Activated naive CD4-positive, alpha-beta T cell treated with anti-CD3 and anti-CD28 coated beads, Interleukin-2, amount 50 U/mL, for 16 hours (primary cell): ENCODE measurements around the gene GLYATL3.
"Not testable (repeated sequence)": the region's sequence is repeated elsewhere in the genome, so short reads cannot be mapped to it uniquely, and the experiment has no call there.

Source experiments
- DNase-seq: peaks from one replicate; pipeline ENCODE4 v3.0.0-alpha.2; 2020

GLYATL3 gene

DNA sequence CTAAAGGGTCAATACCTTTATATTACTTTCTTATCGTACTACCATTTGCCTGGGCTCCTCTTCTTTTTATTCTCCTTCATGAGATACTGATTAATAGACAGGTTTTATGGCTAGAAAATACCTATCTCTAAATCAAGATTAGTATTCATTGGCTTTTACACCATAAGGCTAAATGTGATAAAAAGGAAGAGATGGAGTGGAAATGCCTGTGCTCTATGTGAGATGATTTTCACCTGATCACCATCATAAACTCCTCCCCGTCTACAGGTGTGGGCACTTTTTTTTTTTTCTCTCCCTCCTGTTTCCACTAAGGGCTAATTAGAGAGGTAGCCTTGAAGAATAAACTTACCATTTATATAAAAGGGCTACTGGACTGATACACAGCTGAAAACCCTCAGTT is at the start of gene GLYATL3:
GLYATL3 (plus strand) TSS at position 301 of the 400 bp plus-strand sequence. CDS start 12,068 bp downstream, outside the sequence.
- no peak for DNase-seq

DNA sequence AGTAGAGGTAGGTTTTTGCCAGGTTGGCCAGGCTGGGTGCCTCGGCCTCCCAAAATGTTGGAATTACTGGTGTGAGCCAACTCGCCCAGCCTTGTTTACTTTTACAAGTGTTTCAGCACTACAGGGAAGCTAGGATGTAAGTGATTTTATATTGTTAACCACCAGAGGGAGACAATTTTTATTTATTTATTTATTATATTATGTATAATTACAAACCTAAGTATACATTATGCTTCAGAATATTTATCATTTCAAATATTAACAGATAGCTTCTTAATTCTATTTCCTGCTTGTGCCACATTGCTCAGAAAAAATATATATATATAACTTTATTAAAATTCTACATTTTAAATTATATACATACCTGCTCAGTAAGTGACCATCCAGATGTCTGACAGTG is 46.5 kb upstream of the GLYATL3 start:
- DNase-seq = no peak

DNA sequence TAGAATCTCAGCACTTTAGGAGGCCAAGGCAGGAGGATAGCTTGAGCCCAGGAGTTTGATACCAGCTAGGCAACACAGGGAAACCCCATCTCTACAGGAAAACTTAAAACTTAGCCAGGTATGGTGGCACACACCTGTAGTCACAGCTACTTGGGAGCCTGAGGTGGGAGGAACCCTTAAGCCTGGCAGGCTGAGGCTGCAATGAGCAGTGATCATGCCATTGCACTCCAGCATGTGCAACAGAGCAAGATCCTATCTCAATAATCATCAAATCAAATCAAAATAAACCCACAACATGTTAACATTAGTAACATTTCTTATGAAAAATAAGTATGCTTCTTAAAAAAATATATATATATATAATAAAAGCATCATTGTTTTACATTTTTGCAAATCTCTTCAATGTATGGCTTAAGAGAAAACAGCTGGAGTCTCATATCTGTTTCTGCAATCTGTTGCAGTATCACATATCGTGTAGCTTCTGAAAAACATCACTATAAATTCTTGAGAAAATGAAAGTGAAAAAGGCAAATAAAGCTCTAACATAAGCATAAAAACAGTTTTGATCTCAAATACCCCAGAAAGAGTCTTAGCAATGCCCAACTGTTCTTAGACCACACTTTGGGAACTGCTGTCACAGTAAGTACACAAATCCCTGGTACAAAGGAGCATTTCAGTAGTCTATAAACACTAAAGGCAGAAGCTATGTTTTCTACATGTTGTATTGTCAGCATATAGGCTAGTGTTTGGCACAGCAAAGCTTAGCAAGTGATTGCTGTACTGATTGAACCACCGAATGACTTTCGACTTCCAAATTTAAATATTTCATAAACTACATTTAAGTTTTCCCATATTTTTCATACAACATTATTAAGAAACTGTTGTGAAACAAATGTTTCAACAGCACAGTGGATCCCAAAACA is 44.7 kb upstream of the GLYATL3 start:
- DNase-seq = no peak

DNA sequence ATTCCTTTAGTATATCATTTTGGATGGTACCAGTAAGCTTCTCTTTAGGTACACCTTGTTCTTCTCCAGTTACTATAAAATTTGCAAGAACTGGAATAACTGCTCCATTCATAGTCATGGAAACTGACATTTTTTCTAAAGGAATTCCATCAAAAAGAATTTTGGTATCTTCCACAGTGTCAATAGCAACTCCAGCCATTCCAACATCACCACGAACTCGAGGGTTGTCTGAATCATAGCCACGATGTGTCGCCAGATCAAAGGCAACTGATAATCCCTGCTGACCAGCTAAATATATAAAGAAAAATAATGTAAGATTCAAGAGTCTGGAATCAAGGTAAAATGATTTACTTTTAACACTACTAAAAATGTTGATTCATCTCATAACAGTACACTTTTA is 42.0 kb upstream of the GLYATL3 start:
- DNase-seq = no peak

DNA sequence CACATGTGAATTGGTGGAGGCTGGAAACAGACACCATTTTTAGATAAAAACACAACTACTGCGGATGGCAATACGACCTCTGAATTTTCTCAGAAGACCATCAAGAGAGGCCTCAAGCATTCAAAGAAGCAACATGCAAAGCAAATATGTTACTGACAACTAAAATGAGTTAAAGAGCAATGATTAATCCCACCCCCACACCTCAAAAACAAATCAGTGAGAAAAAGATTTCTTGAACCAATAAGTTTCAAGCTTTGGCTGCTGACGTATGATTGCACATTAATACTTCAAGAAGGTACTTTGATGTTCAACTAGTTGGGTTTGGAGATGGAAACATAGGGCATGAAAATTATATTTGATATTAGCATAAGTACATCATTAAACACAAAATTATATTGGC is 37.7 kb upstream of the GLYATL3 start:
- DNase-seq = no peak

DNA sequence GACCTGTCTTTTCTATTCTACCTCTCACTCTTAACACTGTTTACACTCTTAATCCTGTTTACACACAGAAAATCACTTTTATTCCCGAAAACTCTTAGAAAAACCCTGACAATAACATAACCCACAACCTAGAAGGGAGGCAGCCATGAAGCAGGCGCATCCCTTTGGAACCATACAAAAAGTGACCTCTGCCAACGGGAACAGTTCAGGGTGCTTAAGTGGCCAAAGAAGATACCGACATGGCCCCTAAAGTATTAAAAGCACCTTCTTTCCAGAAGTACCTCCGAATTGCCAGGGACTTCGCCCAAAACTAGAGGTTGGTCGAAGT is 37.2 kb upstream of the GLYATL3 start:
- DNase-seq = no peak

DNA sequence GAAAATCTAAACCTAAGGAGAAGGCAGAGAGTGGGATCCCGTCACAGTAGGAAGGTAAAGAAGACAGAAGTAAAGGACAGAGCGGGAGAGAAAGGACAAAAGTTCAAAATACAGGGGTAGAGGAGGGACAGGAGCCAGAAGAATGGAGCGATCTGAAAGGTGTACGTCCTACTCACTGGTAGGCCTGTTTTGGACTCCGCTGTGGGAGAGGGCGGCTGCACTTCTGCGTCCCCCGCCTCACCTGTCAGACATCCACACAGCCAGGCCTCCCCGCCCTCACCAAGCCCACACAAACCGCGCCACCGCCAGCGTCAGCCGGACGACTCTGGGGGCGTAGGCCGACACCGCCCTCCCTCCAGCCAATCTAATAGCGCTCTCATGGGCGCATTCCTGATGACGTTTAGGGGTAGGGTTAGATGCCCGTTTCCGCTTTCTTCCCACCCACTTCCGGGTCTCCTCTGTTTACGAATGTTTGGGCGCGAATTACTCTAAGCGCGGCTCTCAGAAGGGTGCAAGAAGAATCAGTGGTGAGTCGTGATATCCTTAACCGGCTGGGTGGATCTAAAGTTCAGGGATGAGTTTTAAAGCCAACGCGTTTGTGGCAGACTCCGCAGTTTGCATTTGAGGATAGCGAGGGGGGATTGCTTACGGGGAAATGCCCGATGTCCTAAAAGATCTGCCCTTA is 36.7 kb upstream of the GLYATL3 start, which contains the start of the genes CENPQ and MMUT:
CENPQ (plus strand) TSS at position 444 of the 685 bp plus-strand sequence. CDS start 6,807 bp downstream, outside the sequence.
MMUT (minus strand) TSS at position 327 of the 685 bp plus-strand sequence. CDS start 3,787 bp downstream, outside the sequence.
- DNase-seq = peak; percentile 88

DNA sequence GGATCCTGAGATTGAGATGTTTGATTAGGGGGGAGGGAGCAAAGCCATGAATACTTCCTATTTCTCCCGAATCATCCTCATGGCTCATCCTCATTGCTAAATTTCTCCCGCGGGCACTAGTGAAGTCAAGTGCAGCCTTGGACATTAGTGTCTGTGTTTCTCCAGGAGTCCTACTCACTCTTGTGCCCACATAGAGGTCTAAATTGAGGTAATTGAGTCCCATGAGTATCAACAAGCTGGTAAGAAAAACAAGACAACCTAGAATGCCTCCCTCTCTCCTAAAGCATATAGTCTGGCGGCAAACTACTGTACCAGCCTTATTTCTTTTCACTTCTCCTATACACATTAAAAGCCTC is 36.1 kb upstream of the GLYATL3 start:
- no peak for DNase-seq

DNA sequence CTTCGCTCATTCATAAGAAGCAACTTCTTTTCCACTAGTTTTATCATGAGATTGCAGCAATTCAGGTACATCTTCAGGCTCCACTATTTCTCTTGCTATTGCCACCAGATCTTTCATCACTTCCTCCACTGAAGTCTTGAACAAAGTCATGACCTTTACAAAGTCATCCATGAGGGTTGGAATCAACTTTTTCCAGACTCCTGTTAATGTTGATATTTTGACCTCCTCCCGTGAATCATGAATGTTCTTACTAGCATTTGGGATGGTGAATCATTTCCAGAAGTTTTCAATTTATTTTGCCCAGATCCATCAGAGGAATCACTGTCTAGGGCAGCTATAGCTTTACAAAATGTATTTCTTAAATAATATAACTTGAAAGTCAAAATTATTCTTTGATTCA is 35.0 kb upstream of the GLYATL3 start:
- DNase-seq = no peak

DNA sequence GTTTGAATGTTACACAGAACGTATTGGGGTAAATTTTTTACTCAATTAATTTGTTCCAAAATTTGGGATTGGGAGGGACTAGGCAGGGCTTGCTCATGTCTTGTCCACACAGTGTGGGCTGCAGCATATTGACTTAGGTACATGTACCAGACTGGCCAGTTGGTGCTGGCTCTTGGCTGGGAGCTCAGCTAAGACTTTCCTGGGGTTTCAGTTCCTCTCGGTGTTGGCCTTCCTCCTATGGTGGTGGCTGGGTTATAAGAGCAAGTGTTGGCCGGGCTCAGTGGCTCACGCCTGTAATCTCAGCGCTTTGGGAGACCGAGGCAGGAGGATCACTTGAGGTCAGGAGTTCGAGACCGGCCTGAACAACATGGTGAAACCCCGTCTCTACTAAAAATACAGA is 31.7 kb upstream of the GLYATL3 start:
- no peak for DNase-seq

DNA sequence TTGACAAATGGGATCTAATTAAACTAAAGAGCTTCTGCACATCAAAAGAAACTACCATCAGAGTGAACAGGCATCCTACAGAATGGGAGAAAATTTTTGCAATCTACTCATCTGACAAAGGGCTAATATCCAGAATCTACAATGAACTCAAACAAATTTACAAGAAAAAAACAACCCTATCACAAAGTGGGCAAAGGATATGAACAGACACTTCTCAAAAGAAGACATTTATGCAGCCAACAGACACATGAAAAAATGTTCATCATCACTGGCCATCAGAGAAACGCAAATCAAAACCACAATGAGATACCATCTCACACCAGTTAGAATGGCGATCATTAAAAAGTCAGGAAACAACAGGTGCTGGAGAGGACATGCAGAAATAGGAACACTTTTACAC is 23.2 kb upstream of the GLYATL3 start:
- not testable (repeated sequence) for DNase-seq

DNA sequence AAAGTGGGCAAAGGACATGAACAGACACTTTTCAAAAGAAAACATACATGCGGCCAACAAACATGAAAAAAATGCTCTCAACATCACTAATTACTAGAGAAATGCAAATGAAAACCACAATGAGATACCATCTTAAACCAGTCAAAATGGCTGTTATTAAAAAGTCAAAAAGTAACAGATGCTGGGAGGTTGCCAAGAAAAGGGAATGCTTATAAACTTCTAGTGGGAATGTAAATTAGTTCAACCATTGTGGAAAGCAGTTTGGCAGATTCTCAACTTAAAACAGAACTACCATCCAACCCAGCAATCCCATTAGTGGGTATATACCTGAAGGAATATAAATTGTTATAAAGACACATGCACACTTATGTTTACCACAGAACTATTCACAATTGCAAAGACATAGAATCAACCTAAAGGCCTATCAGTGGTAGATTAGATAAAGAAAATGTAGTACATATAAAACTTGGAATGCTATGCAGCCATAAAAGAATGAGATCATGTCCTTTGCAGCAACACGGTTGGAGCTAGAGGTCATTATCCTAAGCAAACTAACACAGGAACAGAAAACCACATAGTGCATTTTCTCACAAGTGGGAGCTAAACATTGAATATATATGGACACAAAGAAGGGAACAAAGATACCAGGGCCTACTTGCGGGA is 20.3 kb upstream of the GLYATL3 start:
- DNase-seq = no peak

DNA sequence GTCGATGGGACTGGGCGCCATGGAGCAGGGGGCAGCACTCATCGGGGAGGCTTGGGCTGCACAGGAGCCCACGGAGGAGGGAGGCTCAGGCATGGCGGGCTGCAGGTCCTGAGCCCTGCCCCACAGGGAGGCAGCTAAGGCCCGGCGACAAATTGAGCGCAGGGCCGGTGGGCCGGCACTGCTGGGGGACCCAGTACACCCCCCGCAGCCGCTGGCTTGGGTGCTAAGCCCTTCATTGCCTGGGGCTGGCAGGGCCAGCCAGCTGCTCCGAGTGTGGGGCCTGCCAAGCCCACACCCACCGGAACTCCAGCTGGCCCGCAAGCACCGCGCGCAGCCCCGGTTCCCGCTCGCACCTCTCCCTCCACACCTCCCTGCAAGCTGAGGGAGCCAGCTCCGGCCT is 17.9 kb upstream of the GLYATL3 start:
- DNase-seq = not testable (repeated sequence)

DNA sequence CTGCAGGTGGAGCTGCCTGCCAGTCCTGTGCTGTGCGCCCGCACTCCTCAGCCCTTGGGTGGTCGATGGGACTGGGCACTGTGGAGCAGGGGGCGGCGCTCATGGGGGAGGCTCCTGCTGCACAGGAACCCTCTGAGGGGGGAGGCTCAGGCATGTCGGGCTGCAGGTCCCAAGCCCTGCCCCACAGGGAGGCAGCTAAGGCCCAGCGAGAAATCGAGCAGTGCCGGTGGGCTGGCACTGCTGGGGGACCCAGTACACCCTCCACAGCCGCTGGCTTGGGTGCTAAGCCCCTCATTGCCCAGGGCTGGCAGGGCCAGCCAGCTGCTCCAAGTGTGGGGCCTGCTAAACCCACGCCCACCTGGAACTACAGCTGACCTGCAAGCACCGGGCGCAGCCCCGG is 16.3 kb upstream of the GLYATL3 start:
- not testable (repeated sequence) for DNase-seq

DNA sequence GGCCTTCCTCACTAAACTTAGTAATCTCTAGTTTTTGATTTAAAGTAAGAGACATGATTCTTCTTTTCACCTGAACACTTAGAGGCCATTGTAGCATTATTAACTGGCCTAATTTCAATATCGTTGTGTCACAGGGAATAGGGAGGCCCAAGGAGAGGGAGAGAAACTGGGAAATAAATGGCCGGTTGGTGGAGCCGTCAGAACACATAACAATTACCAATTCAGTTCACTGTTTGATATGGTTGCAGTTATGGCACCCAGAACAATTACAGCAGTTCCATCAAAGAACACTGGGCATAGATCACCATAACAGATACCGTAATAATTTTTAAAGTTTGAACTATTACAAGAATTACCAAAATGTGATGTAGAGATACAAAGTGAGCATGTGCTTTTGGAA is 9.1 kb upstream of the GLYATL3 start:
- DNase-seq = no peak

DNA sequence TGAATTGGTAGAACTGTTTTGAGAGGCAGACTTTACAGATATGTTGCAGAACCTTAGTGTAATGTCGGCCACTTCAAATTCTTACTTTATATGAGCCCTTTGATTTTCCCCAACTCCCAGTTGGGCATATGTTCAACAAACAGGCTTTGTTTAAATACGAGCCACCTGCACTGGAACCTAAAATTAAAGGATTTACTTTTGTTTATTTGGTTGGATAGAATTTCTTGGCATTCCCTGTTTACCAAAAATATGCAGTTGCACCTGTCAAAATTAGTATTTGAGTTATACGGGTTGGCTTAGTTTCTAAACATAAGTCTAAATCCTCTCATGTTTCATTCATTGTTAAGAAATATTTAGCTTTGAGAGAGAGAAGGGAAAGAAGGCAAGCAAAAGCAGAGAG is 2.4 kb upstream of the GLYATL3 start:
- DNase-seq = no peak

DNA sequence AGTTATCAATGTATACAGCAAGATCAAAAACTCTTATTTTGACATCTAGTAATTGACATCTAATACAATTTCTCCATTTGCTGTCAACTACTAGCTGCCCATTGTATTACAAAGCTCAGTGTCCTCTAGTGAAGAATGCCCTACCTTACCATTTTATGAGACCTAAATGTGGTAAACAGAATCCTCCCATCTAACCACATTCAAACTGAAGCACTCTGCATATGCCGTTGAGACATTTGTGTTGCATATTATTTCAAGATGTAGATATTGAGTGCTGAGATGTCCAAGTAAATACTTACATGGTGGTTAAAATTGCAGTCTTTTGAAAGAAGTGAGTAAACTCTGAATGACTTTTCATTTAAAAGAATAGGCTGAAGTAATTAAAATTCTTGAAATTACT is 597 bp upstream of the GLYATL3 start:
- DNase-seq = no peak

DNA sequence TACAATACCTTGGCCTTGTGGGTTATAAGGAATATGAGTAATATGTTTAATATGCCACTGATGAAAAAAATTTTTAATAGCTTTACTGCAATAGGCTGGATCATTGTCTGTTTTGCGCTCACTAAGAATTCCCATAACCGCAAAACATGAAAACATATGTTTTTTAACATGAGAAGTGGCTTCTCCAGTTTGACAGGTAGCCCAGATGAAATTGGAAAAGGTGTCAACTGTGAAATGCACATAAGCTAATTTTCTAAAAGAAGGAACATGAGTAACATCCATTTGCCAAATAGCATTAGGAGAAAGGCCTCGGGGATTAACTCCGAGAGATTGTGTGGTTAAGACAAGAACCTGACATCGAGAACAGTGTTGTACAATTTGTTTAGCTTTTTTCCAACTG is 4.9 kb downstream of the GLYATL3 start:
- DNase-seq = no peak

DNA sequence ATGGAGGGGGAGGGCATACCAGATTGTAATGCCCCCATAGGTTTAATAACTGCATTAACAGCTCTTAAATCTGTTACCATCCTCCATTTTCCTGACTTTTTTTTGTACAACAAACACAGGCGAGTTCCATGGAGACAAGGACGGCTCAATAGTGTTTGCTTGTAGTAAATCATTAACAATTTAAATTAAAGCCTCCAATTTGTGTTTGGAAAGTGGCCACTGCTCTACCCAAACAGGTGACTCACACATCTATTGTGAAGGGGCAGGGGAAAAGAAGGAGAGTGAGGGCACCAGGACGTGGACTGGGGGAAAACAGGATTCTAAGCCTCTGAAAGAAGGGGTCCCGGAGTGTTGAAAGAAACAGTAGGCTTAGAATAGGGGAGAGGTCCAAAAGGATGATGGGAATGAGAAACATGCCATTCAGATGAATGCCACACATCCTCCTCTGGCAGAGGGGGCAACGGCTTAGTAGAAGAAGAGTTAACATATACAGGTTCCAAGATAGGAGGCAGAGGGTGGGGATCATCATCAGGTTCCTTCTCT is 6.9 kb downstream of the GLYATL3 start:
- no peak for DNase-seq

DNA sequence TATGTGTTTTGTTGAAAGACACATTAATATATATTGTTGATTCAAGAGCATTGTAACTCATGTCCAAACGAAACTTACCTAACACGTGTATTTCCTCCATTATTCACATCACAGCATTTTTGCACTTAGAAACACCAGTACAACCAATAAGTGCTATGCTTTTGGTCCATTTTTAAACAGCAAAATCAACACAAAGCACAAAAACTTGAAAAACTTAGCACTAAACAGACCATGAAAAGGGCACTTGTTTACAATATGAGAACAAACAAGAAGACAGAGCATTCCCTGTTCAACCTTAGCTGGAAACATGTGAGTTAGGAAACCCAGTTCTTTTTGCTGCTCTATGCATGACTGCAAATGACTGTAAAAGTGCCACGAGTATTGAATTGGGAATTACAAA is 9.6 kb downstream of the GLYATL3 start:
- DNase-seq = no peak

DNA sequence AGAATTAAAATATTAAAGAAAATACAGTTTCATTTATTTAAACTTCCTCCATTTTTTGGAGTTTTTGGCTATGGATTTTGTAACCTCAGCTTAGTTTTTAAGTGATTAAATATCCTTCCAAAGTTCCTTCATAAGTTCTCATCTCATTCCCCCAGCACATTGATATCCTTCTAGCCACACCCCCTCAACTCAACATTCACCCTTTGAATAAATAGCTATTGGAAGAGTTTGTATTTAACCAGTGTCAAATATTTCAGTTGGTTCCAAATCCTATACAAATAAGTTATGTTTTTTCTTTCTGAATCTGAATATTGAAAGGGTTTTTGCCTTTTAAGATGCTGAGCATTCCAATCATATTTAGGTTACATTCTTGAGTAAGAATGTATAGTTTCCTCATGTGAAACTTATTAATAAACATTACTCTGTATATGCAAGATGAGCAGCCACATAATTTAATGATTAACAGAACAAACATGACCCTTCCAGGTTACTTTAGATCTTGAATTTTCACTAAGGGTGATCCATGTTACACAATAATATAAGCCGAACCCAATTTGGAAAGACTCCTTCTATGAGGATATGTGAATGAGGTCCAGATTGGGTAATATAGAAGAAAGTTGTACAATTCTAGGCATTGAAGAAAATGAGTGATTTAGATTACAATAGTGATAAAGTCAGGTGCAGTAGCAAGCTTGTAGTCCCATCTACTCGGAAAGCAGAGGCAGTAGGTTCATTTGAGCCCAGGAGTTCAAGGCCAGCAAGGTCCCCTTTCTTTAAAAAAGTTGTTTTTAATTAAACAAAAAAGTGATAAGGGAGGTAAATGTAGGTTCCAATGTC is 13.6 kb downstream of the GLYATL3 start:
- no peak for DNase-seq
